ENCODE results near the gene TEAD1.
A peak's percentile ranks its signal among the peaks of the same experiment; 100 is the strongest.

The TEAD1 gene

DNA sequence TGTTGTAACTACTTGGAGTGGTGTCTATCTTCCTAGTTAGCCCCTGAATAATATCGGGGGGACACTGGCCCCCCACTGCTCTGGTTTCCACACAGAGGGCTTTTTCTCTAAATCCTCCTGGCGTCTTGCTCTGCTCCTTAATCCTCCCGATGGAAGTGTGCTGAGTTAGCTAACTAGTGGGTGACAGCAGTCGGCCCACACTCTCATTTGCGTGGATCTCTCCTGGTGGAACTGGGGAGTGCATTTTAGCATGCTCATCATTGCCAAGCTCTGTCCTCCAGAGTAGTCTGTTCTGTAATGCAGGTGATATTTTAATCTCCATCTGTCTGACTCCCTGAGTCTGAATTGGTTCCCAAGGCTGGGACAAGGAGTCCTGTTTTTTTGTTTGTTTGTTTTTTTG is 288.8 kb downstream of the TEAD1 start:
- DNase-seq = no peak

DNA sequence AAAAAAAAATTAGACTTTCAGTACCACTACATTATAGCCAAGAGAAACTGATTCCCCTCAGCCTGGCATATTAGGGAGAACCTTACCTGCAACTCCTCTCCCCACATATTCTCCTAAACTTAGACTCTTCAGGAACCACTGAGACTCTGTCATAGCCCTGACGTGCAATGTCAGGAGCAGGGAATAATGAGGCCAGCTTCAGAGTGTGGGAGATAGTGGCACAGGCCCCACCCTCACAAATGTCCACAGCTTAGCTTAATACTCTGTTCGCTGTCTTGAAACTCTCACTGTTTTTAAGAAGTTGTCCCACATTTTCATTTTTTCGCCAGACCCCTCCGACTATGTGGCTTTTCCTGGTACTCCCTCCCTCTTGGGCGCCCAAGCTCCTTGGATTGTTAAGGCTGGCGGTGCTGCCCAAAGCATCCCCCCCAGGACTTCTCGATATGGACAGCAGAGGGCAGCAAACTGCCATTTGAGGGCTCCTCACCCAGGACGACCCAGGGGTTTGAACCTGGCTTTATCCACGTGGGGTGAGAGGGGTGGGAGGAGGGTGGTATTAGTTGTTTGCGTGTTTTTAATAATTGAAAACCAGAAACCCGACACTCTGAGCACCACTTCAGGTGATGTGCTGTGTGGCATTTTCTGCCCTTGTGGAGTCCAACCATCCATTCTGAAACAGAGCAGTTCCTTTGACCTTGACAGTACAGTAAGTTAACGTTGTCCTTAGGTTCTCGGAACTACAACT is 289.7 kb downstream of the TEAD1 start:
- DNase-seq = peak; percentile 37

DNA sequence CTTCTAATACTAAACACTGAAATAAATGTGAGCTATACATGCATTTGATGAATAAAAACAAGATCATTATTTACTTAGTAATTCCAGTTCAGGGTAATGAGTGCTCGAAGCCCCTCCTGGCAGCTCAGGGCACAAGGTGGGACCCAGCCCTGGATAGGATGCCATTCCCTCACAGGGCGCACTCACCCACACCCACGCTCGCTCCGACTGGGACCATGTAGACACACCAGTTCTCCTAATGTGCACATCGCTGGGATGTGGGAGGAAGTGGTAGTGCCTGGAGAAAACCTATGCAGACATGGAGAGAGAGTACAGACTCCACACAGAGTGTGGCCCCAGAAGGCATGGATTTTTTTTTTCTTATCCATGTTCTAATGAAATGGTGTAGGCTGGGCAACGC is 290.4 kb downstream of the TEAD1 start:
- DNase-seq = no peak

DNA sequence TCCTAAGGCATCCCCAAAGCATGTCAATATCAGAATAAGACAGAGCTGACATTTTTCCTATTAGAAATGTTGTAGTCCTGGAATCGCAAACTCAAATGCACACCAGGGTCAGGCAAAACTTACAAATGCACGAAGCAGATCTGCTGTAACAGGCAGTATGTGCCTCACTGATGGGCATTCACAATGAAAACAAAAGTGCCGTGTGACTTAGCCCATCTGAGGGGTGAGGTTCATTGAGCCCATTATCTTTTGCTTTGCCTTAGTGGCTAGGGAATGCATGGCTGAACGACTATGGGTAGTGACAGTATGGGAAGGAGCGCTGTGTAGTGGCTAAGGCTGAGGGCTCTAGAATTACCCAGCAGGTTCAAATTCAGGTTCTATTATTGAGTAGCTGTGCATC is 291.8 kb downstream of the TEAD1 start:
- no peak for DNase-seq

DNA sequence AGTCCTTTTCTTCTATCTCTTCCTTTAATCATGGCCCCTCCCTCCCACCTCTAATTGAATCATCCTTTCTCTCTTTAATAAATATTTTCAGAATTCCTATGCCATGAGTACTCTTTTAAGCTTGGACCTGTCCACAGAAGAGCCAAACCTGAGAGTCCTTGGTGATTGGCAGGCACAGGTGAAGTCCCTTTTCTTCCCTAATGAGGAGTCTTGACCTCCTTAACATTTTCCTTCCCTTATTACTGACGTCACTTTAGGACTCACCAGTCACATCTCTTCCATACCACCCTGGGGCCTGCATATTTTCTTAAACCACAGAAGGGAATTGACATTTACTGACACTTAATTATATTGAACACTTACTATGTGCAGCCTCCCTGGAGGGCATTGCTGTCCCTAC is 293.9 kb downstream of the TEAD1 start:
- DNase-seq = no peak

DNA sequence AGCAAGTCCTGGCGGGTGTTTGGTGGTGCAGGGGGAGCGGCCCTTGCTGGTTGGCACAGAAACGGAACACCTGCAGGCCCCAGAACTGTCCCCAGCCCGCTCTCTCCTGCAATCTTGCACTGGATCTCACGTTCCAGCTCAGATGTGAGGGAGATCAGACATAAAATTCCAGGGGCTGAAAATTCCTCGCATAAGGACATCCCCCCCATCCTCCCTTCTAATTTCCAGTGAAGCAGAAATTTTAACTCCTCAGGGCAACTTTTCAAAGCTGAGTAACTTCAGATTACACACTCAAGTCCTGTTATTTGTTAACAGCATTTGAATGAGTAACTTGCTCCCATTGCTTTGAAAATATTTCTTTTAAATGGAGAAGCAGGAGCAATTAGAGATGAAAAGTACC is 294.6 kb downstream of the TEAD1 start:
- DNase-seq = no peak

DNA sequence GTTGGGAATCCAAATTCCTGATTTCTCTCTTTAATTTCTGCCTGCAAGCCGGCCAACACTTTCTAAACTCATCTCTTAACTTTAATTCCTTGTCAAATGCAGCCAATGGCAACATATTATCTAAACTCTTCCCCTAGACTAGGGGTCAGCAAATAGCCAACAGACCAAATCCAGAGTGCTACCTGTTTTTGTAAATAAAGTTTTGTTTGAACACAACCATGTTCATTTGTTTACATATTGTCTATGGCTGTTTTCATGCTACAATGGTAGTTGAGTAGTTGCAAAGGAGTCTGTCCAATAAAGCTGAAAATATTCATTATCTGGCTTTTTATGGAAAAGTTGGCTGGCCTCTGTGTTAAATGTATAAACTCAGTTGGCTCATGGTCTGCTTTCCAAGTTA is 297.7 kb downstream of the TEAD1 start:
- DNase-seq = no peak

DNA sequence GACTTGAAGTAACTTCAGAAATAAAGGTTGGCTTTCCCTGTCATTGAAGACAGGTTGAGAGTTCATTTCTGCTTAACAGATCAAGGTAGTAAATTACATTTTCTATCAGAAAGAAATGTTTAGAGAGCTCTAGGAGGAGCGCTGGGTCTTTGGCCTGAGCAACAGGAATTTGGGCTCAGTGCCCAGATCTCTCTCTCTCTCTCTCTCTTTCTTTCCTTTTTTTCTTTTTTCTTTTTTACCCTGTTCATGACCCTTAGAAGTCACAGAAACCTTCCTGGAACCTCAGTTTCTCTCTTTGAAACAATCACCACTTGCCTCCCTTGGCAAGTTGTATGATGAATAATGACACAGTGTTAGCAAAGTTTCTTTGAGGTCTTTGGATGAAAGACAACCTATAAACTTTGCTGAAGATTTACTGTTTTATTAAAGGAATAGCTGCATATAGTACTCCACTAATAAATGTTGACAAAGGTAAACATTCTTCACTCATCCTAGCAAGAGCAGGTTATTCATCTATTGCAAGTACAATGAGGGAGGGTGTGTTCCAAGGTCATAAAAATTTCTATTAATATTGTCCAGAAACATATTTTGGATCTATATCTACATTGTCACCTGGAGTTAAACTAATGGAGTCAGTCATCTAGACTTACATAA is 299.4 kb downstream of the TEAD1 start:
- DNase-seq = no peak

DNA sequence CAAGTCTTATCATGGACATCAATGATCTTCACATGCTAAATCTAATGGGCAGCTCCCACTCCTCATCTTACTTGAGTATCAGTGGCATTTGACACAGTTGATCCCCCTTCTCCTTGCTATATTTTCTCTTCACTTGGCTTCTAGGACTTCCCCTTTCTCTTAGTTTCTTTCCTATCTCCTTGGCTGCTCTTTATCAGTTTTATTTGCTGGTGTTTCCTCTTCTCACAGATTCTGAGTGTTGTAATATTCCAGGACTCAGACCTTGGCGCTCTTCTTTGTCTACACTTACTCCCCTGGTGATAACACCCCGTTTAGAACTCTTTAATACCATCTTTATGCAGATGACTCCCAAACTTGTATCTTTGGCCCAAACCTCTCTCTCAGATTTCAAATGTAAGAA is 301.0 kb downstream of the TEAD1 start:
- DNase-seq = no peak

DNA sequence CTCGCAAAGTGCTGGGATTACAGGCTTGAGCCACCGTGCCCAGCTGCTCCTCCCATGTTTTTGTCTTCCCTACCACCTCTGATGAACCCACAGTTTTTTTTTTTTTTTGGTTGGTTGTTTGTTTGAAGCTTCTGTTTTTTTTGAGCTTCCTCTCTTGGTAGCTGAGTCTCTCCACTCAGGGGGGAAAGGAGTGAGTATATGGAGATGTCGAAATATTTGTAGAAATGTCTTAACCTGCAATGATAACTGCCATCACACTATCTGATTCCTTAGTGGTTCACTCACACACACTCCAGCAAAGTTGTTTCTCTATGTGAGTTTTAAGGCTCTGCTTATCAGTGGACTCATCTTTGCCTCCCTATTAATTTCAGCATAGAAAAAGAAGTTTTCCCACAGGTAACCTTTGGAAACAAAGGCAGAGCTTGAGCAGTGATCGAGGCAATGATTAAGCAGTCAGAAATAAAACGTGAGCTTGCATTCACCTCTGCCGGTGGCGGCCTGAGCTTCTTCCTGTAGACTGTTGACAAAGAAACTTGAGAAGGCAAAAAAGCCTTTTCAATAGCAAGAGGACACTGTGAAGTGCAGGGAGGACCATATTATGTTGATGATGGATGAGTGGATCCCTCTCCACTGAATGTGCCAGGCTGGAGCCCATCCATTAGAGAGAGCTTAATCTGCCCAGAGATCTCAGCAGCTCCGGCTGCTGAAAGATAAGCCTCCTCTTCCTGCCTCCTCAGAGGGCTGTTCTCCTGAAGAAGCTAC is 305.9 kb downstream of the TEAD1 start:
- no peak for DNase-seq

DNA sequence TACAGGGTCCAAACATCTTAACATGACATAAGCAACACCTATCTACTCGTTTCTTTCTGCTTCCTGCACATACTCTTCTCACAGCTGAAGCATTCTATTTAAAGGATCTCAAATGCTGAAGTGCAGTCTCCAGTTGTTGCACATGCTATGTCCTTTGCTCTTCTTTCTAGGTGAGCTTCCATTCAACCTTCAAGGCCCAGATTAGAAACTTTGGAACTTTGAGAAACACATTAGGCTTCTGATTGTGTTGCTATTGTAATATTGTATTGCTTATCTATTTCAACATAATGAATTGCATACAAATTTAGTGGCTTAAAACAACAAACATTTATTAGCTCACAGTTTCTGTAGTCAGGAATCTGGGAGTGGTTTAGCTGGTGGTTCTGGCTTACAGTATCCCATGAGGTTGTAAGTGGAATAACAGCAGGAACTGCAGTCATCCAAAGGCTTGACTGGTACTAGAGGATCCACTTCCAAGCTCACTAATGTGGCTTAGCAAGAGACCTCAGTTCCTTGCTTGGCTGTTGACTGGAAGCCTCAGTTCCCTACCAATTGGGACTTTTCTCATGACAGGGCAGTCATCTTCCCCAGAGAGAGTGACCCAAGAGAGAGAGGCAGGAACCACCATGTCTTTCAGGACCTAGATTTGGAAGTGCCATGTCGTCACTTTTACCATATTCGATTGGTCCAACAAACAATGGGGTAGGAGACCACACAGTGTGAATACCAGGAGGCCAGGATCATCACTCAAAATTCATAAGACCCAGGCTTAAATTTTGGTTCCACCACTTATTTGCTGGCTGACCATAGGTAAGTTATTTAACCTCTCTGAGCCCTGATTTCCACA is 307.7 kb downstream of the TEAD1 start:
- DNase-seq = no peak

DNA sequence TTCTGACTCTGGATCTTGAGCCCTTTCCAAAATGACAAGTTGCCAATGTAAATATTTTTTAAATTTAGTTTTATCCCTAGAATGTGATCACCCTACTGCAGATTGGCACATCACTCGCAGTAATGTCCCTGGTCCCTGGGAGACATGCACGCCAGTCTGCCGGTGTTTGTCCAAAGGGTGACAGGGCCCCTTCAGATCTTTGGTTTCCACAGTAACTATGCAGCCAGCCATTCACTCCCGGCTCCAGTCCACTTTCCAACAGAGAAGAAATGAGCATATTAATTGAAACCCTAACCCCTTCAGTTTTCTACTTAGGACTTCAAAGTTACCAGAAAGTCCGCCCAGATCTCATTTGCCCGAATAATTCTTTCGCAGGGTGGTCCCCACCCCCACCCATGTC is 309.1 kb downstream of the TEAD1 start:
- no peak for DNase-seq

DNA sequence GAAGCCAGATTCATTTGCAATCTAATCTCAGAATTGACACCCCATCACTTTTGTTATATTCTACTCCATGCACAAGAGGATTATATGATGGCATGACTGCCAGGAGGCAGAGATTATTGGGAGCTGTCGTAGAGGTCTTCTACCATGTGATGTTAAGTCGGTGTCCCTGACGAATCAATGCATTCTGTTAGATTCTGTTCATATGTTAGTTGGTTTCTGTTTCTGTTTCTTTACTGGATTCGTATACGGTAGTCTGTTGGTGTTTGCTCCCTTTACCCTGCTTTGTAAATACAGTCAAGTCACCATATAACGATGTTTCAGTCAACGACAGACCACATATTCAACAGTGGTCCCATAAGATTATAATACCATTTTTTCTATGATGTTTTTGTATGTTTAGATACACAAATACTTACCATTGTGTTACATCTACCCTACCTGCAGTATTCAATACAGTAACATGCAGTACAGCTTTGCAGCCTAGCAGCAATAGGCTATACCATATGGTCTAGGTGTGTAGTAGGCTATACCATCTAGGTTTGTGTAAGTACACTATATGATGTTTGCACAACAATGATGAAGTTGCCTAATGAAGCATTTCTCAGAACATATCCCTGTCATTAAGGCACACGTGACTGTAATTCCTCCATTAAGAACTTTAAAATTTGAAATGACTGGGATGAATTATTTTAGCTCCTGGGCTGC is 312.1 kb downstream of the TEAD1 start:
- no peak for DNase-seq

DNA sequence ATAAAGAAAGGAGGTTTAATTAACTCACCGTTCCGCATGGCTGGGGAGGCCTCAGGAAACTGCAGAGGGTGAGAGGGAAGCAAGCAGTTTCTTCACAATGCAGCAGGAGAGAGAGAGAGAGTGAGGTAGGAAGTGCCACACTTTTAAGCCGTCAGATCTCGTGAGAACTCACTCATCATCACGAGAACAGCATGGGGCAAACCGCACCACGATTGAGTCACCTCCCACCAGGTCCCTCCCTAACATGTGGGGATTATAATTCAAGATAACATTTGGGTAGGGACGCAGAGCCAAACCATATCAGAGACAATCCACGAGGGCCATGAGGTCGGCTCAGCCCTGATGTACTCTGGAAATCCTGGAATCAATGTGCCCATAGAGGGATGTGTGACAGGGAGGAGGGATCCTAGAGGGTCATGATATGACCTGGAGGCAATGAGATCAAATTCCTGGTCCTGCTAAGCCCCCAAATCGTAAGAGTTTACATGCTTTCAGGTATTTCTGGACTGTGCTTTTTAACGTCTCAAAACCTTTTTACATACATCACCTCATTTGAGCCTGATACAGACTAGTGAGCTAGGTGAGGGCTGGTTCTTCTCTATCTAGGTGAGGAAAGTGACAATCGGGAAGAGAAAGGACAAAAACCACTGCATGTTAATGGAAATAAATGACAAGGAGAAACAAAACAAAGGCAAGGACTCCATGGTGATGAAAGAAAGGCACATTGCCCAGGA is 315.4 kb downstream of the TEAD1 start:
- no peak for DNase-seq

DNA sequence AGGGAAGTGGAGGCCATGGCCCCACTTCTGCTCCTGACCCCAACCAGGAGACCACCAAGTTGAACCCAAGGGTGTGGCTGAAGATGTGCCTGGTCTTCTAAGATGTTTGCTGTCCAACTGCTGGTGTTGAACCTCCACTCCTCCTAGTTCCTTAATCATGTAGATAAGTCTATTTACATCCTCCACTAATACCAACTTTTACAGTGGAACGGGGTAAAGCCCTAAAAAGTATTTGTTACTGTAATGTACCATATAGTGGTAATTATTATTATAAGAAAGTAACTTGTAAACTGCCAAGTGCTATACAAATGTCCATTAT is 315.9 kb downstream of the TEAD1 start:
- no peak for DNase-seq

DNA sequence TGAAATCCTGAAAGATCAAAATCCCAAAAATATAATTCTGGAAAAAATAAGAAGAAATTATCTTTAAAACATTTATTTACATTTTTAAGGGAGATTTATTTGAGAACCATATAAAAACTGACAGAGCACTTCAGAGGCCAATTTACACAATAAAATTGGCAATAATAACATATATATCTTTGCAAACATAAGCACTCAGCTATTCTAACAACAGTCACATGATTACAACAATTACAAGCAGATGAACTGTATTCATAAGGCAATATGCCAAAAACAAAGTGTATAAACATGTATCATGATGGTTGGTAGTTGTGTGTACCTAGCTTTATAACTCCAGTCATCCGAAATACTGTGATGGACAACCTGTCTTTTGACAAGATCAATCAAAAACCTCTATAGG is 317.2 kb downstream of the TEAD1 start:
- DNase-seq = no peak

DNA sequence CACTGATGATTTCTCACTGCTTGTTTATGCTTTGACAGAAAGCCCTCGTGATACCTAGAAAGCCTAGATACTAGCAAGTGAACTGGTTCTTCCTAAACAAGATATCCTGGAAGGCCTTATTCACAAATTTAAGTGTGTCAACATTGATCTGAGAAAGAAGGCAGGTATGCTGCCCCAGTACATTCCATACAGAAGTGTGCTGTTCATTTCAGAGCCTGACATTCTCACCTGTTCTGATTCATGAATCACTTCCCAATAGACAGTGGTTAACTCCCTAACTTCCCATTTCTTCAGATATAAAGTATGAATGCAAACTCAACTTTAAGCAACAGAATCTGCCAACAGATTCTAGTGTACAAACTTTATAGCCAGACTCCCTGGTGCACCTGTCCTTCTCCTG is 319.4 kb downstream of the TEAD1 start:
- DNase-seq = no peak
